SK-N-MC (cell line): ENCODE data around the gene EVA1B.

Experiments
- EZH2 ChIP-seq: fragments of 200-600 bp; sonication (generic); IDR thresholded peaks from one replicate; pipeline ENCODE4 v1.6.1; 2017; ENCODE audit warnings: antibody characterized with exemption
- FOXP2 ChIP-seq: optimal IDR thresholded peaks from 2 replicates; pipeline ENCODE3; 2011; ENCODE audit warnings: mild to moderate bottlenecking, moderate library complexity; ENCODE audit not compliant: insufficient read depth; ENCODE audit errors: extremely low read length, control extremely low read depth
- POLR2AphosphoS5 ChIP-seq: IDR thresholded peaks from 2 replicates; pipeline ENCODE4 v1.6.1; 2012; ENCODE audit warnings: mild to moderate bottlenecking, low read depth, low read length, borderline replicate concordance

- TF ChIP-seq POLR2AphosphoS5, result no peak
- TF ChIP-seq EZH2, result no peak
- TF ChIP-seq FOXP2, result no peak
These were observed 46.8 kb downstream of the EVA1B start for GRCh38 chr1:36276688-36277087.
